Keratinocyte (primary cell): ENCODE results near the gene WFDC10B. TPM values are rescaled to one million over a fixed set of nuclear protein-coding genes. Genes with fewer than 3 reads are reported as not detected.
"Not testable (repeated sequence)": the region's sequence is repeated elsewhere in the genome, so short reads cannot be mapped to it uniquely, and the experiment has no call there.

Experiments
- DNase-seq: peaks from one replicate; pipeline ENCODE4 v3.0.0-alpha.2; 2011; ENCODE audit warnings: low read depth, missing footprints, low spot score
- FAIRE-seq: peaks from 2 replicates; lab custom pipeline; 2011; peaks lifted over from hg19 to GRCh38; lab: Jason Lieb, UNC
- H2AFZ ChIP-seq: 2 replicates; pipeline ENCODE4 v1.6.0; 2012; ENCODE audit warnings: low read length, control low read depth, inconsistent platforms; ENCODE audit not compliant: control insufficient read depth
- H3K27ac ChIP-seq: 2 replicates; pipeline ENCODE4 v1.5.1; 2011; ENCODE audit warnings: low read length; ENCODE audit not compliant: control insufficient read depth, insufficient read depth
- H3K27me3 ChIP-seq: 3 replicates; pipeline ENCODE4 v1.6.0; 2011; ENCODE audit warnings: low read length; ENCODE audit not compliant: control insufficient read depth, insufficient read depth; ENCODE audit errors: extremely low read depth
- H3K36me3 ChIP-seq, 2 experiments: 2 replicates in 1 of 2; 3 replicates in 1 of 2; pipeline ENCODE4 v1.5.1; 2011; ENCODE audit warnings: low read length in 2 of 2, mild to moderate bottlenecking in 1 of 2; ENCODE audit not compliant: control insufficient read depth in 2 of 2, insufficient read depth in 2 of 2; ENCODE audit errors: extremely low read depth in 1 of 2
- H3K4me1 ChIP-seq: 3 replicates; pipeline ENCODE4 v1.5.1; 2011; ENCODE audit warnings: low read length; ENCODE audit not compliant: control insufficient read depth, insufficient read depth; ENCODE audit errors: extremely low read depth
- H3K4me2 ChIP-seq: 3 replicates; pipeline ENCODE4 v1.6.0; 2011; ENCODE audit warnings: low read depth, low read length; ENCODE audit not compliant: control insufficient read depth, insufficient read depth; ENCODE audit errors: extremely low read depth
- H3K4me3 ChIP-seq, 3 experiments: fragments of 200-600 bp in 1 of 3; sonication (generic) in 1 of 3; 2 replicates in 2 of 3; 3 replicates in 1 of 3; pipeline ENCODE4 v1.5.1; 2011 to 2016; ENCODE audit warnings: low read length in 3 of 3, mild to moderate bottlenecking in 3 of 3, control low read depth in 2 of 3, inconsistent platforms in 1 of 3, low read depth in 1 of 3, mixed read lengths in 1 of 3, mixed run types in 1 of 3, moderate library complexity in 1 of 3; ENCODE audit not compliant: control insufficient read depth in 2 of 3, insufficient read depth in 2 of 3; ENCODE audit errors: extremely low read depth in 1 of 3
- H3K79me2 ChIP-seq: 2 replicates; pipeline ENCODE4 v1.6.0; 2012; ENCODE audit warnings: low read length; ENCODE audit not compliant: control insufficient read depth, insufficient read depth
- H3K9ac ChIP-seq: 3 replicates; pipeline ENCODE4 v1.6.0; 2011; ENCODE audit warnings: low read length; ENCODE audit not compliant: control insufficient read depth, insufficient read depth; ENCODE audit errors: extremely low read depth
- H3K9me1 ChIP-seq: 3 replicates; pipeline ENCODE4 v1.6.0; 2011; ENCODE audit warnings: low read length; ENCODE audit not compliant: control insufficient read depth, insufficient read depth; ENCODE audit errors: extremely low read depth
- H3K9me3 ChIP-seq: 2 replicates; pipeline ENCODE4 v1.5.1; 2012; ENCODE audit warnings: low read depth, low read length; ENCODE audit not compliant: control insufficient read depth
- H4K20me1 ChIP-seq: 3 replicates; pipeline ENCODE4 v1.6.0; 2011; ENCODE audit warnings: low read length; ENCODE audit not compliant: control insufficient read depth, insufficient read depth; ENCODE audit errors: extremely low read depth
- CTCF ChIP-seq, 3 experiments: IDR thresholded peaks in 1 of 3; conservative IDR thresholded peaks in 1 of 3; optimal IDR thresholded peaks in 1 of 3; 2 replicates in 2 of 3; 3 replicates in 1 of 3; pipeline versions ENCODE3 to v1.5.1; 2011; ENCODE audit warnings: low read length in 3 of 3, mild to moderate bottlenecking in 3 of 3, moderate library complexity in 2 of 3, control low read depth in 1 of 3, inconsistent platforms in 1 of 3; ENCODE audit not compliant: insufficient read depth in 2 of 3; ENCODE audit errors: extremely low read depth in 1 of 3
- EZH2 ChIP-seq: IDR thresholded peaks from one replicate; pipeline ENCODE4 v1.6.1; 2012; ENCODE audit warnings: inconsistent platforms, mild to moderate bottlenecking, low read length, moderate library complexity
- dilution Hi-C: fragments of 300-500 bp; cut with MboI; formaldehyde crosslinking; loops from one replicate; pipeline ENCODE4 v1.7.0; 2020; ENCODE audit warnings: low sequenced_read_pairs; ENCODE audit not compliant: extremely low pct_ligation_motif_present
- polyA plus RNA-seq, 5 experiments: library from polyadenylated mRNA; depleted of rRNA in 3 of 5; stranded (reverse) in 3 of 5; stranded (forward) in 1 of 5; unstranded in 1 of 5; fragments of >200 nt; gene quantifications; 1 replicate in 1 of 5; 2 replicates in 3 of 5; 3 replicates in 1 of 5; pipeline versions ENCODE4 v1.2.1 to v1.2.3, GENCODE V29; 2011 to 2012; ENCODE audit warnings: missing spikeins in 2 of 5, low read depth in 1 of 5, low replicate concordance in 1 of 5

WFDC10B gene
- polyA plus RNA-seq, 1 donor (not counting 4 experiments of a cell fraction or from before 2014, with no cell fraction given) = not detected

GRCh38 chr20:45722047-45722446 lies 17.2 kb upstream of the WFDC10B start, which contains the start of gene SPINT4:
Gene SPINT4, plus strand, starts transcription at chr20:45722347. Its CDS starts 21 bp downstream, at chr20:45722368.
- no peaks in the 10 kb centered on the region for H3K9me3 ChIP-seq
- H3K36me3 ChIP-seq = no peaks in the 10 kb centered on the region
- no peak within 1 kb of the TSS for H3K9ac ChIP-seq
- no peaks in the 10 kb centered on the region for H3K79me2 ChIP-seq
- H3K4me1 ChIP-seq = no peaks in the 10 kb centered on the region
- H3K27ac ChIP-seq = no peak within 1 kb of the TSS
- no peaks in the 10 kb centered on the region for H3K9me1 ChIP-seq
- H3K4me3 ChIP-seq = no peak within 1 kb of the TSS
- no peak within 1 kb of the TSS for H2AFZ ChIP-seq
- no peak within 1 kb of the TSS for H3K4me2 ChIP-seq
- peaks cover 2% of the 10 kb centered on the region for H3K27me3 ChIP-seq
- FAIRE-seq = no peak
- no peak for DNase-seq
- TF ChIP-seq EZH2 (no peak), CTCF (optimal IDR thresholded peaks at IDR 0.05 in 1 of 3, IDR thresholded peaks at IDR 0.05 in 1 of 3, conservative IDR thresholded peaks at IDR 0.05 in 1 of 3; ENCODE audit: extremely low read depth in 1 of 3, insufficient read depth in 2 of 3, low read length in 3 of 3) (no peak)
- H4K20me1 ChIP-seq = no peaks in the 10 kb centered on the region
- dilution Hi-C loops = no loop called here

GRCh38 chr20:45716141-45716688 lies 11.4 kb upstream of the WFDC10B start:
- H3K9ac ChIP-seq, H3K4me1 ChIP-seq, H3K27me3 ChIP-seq, H3K79me2 ChIP-seq, H3K27ac ChIP-seq, FAIRE-seq, H3K9me1 ChIP-seq, H3K4me3 ChIP-seq, H3K9me3 ChIP-seq, DNase-seq, H2AFZ ChIP-seq, H4K20me1 ChIP-seq, H3K4me2 ChIP-seq, dilution Hi-C loops, H3K36me3 ChIP-seq: not testable (repeated sequence)

GRCh38 chr20:45701873-45702272 lies 2.9 kb downstream of the WFDC10B start, which contains the start of gene WFDC13:
Gene WFDC13, plus strand, starts transcription at chr20:45702038. Its CDS starts 86 bp downstream, at chr20:45702124.
- Histone ChIP-seq H3K9me1 (no peaks in the 10 kb centered on the region), H4K20me1 (no peaks in the 10 kb centered on the region), H3K4me3 (no peak within 1 kb of the TSS), H3K79me2 (no peaks in the 10 kb centered on the region), H3K9me3 (no peaks in the 10 kb centered on the region), H3K9ac (no peak within 1 kb of the TSS), H3K4me2 (no peak within 1 kb of the TSS), H3K27ac (no peak within 1 kb of the TSS), H2AFZ (no peak within 1 kb of the TSS), H3K36me3 (no peaks in the 10 kb centered on the region), H3K4me1 (no peaks in the 10 kb centered on the region), H3K27me3 (no peaks in the 10 kb centered on the region)
- FAIRE-seq (no peak), DNase-seq (no peak)
- TF ChIP-seq CTCF (optimal IDR thresholded peaks at IDR 0.05 in 1 of 3, IDR thresholded peaks at IDR 0.05 in 1 of 3, conservative IDR thresholded peaks at IDR 0.05 in 1 of 3; ENCODE audit: extremely low read depth in 1 of 3, insufficient read depth in 2 of 3, low read length in 3 of 3) (no peak), EZH2 (no peak)
- dilution Hi-C loops = no loop called here
